Umbilical cord (tissue), 2 donors: ENCODE measurements around the gene ANXA4. TPM values are rescaled to one million over a fixed set of nuclear protein-coding genes. Genes with fewer than 3 reads are reported as not detected.
"Not testable (repeated sequence)": the region's sequence is repeated elsewhere in the genome, so short reads cannot be mapped to it uniquely, and the experiment has no call there.

Experiments
- DNase-seq: peaks from one replicate; pipeline ENCODE4 v3.0.0-alpha.2; 2015; ENCODE audit warnings: low spot score
- total RNA-seq: library from RNA; depleted of rRNA; stranded (reverse); fragments of >200 nt; gene quantifications from one replicate; pipeline ENCODE4 v1.2.3, GENCODE V29; 2014; ENCODE audit warnings: low replicate concordance; ENCODE audit not compliant: insufficient read depth

The ANXA4 gene
- total RNA-seq, 1 donor from 2014 or later, result 56.8 TPM

GRCh38 chr2:69804416-69804815 is 62.5 kb downstream of the ANXA4 start:
- DNase-seq, result no peak

DNA sequence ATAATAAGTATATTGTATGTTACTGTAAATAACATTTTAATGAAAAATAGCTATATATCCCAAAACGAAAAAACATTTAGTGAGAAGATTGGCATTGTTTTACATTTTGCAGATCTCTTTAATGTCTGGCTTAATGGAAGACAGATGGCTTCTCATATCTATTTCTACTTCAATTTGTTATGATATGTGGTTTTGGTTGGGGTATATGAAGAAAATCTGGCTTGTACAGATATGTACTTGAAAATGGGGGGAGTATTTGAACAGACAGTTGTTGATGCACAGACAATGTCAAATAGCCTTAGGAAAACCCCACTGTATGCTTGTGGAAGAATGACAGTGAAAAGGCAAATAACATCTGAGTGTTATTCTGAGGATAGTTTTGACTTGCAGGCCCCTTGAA is 64.0 kb downstream of the ANXA4 start:
- no peak for DNase-seq

- no peak for DNase-seq
These were observed 66.0 kb downstream of the ANXA4 start for GRCh38 chr2:69807821-69808540.

GRCh38 chr2:69810550-69810949 is 68.6 kb downstream of the ANXA4 start:
- no peak for DNase-seq

- DNase-seq, result no peak
These were observed 69.1 kb downstream of the ANXA4 start for GRCh38 chr2:69811018-69811417.

GRCh38 chr2:69811591-69811990 is 69.7 kb downstream of the ANXA4 start:
- DNase-seq, result no peak

DNA sequence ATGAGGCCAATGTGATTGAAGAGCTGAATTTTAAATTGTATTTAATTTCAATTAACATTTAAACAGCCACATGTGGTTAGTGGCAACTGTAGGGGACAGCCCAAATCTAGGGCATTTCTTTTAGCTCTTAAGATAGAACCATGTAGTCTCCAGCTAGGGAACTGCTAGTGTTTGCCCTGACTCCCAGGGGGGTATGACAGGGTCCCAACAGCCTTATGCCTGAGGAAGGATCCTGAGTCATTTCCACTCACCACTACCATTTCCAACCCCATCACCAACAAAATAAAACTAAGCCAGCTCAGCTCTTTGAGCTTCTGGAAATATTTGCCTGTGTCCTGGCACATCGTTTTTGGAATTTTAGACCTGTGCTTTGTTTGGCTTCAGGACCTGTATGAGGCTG is 73.8 kb downstream of the ANXA4 start:
- no peak for DNase-seq

- DNase-seq, result peak; percentile 91
These were observed 75.1 kb downstream of the ANXA4 start for GRCh38 chr2:69816923-69817542.

- no peak for DNase-seq
These were observed 76.0 kb downstream of the ANXA4 start for GRCh38 chr2:69817729-69818501.

GRCh38 chr2:69827796-69828540 is 86.0 kb downstream of the ANXA4 start:
- no peak for DNase-seq

- no peak for DNase-seq
These were observed 87.0 kb downstream of the ANXA4 start for GRCh38 chr2:69828938-69829255.

- DNase-seq, result peak; percentile 98
These were observed 87.5 kb downstream of the ANXA4 start, which contains the start of gene GMCL1 for GRCh38 chr2:69829256-69830044. Gene GMCL1 (plus strand): TSS chr2:69829660. CDS start chr2:69829893, 233 bp downstream.

- DNase-seq, result peak; percentile 23
These were observed 88.3 kb downstream of the ANXA4 start for GRCh38 chr2:69830045-69830905.

- DNase-seq, result not testable (repeated sequence)
These were observed 88.9 kb downstream of the ANXA4 start for GRCh38 chr2:69830906-69831241.

DNA sequence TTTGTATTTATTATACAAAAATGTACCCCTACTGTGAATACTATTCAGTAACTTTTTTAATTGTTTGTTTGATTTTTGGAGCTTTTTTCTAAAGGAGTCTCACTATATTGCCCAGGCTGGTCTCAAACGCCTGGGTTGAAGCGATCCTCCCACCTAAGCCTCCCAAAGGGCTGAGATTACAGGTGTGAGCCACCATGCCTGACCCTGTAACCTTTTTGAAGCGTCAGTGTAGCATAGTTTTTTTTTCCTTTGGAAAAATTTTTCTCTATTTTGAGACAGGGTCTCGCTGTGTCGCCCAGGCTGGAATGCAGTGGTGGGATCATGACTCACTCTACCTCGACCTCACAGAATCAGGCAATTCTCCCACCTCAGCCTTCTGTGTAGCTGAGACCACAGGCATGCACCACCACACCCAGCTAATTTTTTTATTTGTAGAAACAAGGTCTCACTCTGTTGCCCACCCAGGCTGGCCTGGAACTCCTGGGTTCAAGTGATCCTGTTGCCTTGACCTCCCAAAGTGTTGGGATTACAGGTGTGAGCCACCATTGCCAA is 89.5 kb downstream of the ANXA4 start:
- no peak for DNase-seq

- DNase-seq, result no peak
These were observed 91.8 kb downstream of the ANXA4 start for GRCh38 chr2:69833752-69834151.

DNA sequence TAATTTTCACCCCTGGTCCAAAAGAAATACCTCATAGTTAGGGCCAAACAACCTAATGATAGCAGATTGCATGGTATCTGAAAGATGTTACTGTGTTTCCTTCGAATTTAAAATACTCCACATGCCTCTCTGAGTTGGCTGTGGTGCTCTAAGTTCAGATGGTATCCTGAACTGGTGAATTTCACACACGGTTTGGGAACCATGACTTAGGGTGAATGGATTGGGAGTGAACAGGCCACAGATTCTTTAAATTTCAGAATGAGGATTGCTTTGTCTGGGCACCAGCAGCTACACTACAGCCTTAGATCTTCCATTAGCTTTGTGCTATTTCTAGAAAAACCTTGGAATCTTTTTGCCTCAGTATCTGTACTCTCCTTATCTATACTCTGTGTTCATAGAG is 93.7 kb downstream of the ANXA4 start:
- no peak for DNase-seq

GRCh38 chr2:69836316-69836715 is 94.4 kb downstream of the ANXA4 start:
- no peak for DNase-seq

GRCh38 chr2:69837533-69837932 is 95.6 kb downstream of the ANXA4 start:
- no peak for DNase-seq

DNA sequence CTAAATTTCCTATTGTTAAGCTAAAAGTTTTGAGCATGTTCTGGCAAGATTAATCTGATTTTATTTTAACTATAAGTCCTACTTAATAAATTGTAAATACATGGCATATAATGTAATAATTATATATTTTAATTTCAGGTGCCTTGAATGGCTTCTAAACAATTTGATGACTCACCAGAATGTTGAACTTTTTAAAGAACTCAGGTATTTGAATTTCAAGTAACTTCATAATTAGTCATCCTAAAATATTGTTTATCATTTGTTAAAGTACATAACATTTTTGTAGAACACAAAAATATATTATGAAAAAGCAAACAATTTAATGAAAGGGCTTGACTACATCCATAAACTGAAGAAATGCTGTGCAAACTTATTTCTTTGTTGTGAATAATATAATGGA is 102.1 kb downstream of the ANXA4 start:
- no peak for DNase-seq
